T47D (cell line): ENCODE results near the gene IL6ST.
"Not testable (repeated sequence)": the region's sequence is repeated elsewhere in the genome, so short reads cannot be mapped to it uniquely, and the experiment has no call there.

ENCODE experiments used
- DNase-seq, 2 experiments: peaks; one replicate each; pipeline versions ENCODE4 v3.0.0 to v3.0.0-alpha.2; 2011 to 2012; ENCODE audit warnings: low read depth in 1 of 2, low spot score in 1 of 2
- JUND ChIP-seq: IDR thresholded peaks from 2 replicates; pipeline ENCODE4 v1.6.1; 2012; ENCODE audit warnings: low read depth
- in situ Hi-C: cut with HindIII; loops from 2 replicates; pipeline ENCODE4 v1.10.0; 2016; ENCODE audit warnings: low sequenced_read_pairs, low pct_unique_long_range_greater_than_20kb

The IL6ST gene

GRCh38 chr5:55983986-55984385 lies 10.8 kb downstream of the IL6ST start:
- in situ Hi-C loops: no loop called here
- DNase-seq: no peak
- TF ChIP-seq JUND: no peak

- peak in 1 of 2 experiments; percentile 75 for DNase-seq
- in situ Hi-C loops: no loop called here
- TF ChIP-seq JUND: no peak
These were observed 11.8 kb downstream of the IL6ST start for GRCh38 chr5:55982957-55983381.

DNA sequence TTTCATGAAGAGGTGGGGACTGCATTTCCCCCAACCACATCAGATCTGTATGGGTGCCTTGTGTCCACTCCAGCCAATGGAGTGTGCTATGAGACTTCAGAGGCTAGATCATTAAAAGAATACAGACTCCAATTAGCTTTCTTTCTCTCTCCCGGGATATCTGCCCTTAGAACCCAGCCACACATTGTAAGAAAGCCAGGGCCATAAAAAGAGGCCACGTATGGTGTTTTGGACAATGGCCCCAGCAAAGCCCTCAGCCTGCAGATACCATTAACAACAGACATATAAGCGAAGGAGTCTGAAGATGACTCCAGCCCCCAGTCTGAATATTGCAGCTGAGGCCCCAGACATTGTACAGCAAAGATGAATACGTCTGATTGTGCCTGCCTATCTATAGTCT lies 21.5 kb downstream of the IL6ST start:
- TF ChIP-seq JUND: no peak
- DNase-seq: no peak
- in situ Hi-C loops: no loop called here

- DNase-seq: no peak
- in situ Hi-C loops: no loop called here
- no peak for TF ChIP-seq JUND
These were observed 24.8 kb downstream of the IL6ST start for GRCh38 chr5:55969956-55970355.

DNA sequence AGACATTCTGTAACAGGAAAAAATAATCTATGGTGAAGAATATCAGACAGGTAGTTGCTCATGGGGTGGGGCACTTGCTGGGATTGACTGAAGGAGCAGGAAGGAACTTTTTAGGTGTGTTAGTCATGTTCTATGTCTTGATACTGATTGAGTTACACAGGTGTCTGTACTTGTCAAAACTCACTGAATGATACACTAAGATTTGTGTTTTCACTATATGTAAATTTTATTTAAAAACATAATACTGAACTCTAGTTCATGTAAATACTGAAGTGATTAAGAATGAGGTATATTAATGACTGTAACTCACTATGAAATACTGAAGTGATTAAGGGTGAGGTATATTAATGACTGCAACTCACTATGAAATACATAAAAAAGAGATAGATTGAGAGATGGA lies 28.5 kb downstream of the IL6ST start:
- in situ Hi-C loops: no loop called here
- no peak for TF ChIP-seq JUND
- no peak for DNase-seq

DNA sequence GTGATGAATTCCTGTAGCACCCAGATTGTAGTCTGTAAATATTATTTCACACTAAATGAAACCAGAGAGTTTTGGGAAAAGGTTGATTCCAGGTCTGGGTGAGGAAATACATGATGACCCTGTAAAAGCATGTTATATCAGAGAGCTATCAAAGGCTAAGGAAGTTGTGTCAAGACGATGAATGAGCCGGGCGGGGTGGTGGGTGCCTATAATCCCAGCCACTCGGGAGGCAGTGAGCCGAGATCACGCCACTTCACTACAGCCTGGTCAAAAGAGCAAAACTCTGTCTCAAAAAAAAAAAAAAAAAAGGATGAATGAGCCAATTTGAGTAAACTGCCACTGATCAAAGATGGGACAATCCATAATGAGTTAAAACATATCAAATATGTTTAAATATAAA lies 29.2 kb downstream of the IL6ST start:
- in situ Hi-C loops: no loop called here
- TF ChIP-seq JUND: no peak
- no peak for DNase-seq

DNA sequence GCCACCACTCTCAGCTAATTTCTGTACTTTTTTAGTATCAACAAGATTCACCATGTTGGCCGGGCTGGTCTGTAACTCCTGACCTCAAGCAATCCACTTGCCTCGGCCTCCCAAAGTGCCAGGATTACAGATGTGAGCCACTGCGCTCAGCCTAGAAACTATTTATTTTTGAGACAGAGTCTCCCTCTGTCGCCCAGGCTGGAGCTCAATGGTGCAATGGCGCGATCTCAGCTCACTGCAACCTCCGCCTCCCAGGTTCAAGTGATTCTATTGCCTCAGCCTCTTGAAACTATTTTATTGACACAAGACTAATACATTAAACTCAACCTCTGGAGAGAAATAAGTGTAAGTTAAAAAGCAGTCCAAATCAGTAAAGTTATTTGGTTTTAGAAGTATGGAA lies 34.0 kb downstream of the IL6ST start:
- in situ Hi-C loops: no loop called here
- no peak for TF ChIP-seq JUND
- DNase-seq: no peak

GRCh38 chr5:55959208-55959607 lies 35.6 kb downstream of the IL6ST start:
- DNase-seq: no peak
- TF ChIP-seq JUND: no peak
- in situ Hi-C loops: no loop called here

- DNase-seq, in situ Hi-C loops: not testable (repeated sequence)
These were observed 53.6 kb downstream of the IL6ST start for GRCh38 chr5:55941154-55941553.

DNA sequence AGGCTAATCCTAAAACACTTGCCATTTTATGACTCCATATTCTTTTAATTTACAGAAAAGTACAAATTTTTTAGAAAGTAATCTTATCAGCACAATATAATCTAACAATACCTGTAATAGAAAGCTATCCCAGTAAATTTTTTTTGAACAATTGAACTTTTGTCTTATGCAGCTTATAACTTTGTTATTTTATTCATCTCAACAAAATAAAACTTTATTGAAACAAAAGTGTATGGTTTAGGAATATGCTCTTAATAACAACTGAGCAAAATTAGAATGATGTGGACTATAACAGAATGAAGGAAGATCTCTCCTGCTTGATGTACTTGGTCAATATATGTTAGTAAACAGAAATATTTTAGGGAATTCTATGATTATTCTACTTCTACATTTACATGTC lies 57.2 kb downstream of the IL6ST start:
- in situ Hi-C loops, DNase-seq: not testable (repeated sequence)

GRCh38 chr5:55936100-55936693 lies 58.6 kb downstream of the IL6ST start:
- in situ Hi-C loops: no loop called here
- peak; percentile 32 to 87 for DNase-seq

DNA sequence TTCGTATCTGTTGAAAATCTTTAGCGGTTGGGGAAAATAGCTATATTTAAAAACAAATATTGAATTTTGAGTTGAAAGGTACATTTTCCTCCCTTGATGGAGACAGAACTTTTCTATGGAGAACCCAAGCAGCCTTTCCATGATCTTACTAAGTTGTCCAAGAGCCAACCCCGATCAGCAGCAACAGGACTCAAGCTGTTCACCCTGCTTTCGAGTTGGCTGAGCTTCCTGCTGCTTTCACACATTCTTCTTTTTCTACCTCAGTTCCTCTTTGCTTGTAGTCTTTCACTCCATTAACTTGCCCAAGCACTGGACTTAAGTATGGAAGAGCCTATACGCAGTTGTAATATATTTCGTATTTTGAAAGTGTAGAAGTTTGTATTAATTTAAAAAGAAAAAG lies 59.4 kb downstream of the IL6ST start:
- no peak for TF ChIP-seq JUND
- no peak for DNase-seq
- in situ Hi-C loops: no loop called here

More at GRCh38 chr5:55936100-55936693, 58.6 kb downstream of the IL6ST start:
- no peak for TF ChIP-seq JUND

DNA sequence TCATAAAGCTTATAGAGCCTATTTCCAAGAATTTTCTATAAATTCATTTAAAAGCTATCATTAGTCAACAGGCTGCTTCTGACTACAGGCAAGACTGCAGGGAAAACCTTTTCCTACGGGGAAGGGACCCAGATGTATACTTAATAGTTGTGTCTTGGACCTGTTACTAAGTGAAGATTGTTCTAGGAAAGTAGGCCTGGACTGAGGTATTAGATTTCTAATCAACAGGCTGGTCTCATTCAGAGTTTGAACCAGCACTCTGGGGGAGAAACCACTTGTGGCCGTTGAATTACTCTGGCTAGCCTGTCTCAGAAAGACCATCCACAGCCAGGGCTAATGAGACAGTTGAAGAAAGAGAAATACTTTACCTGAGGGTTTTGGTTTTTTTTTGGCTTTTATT lies 60.0 kb downstream of the IL6ST start:
- in situ Hi-C loops: no loop called here
- no peak for TF ChIP-seq JUND
- DNase-seq: no peak

- TF ChIP-seq JUND: peak; percentile 90
- peak; percentile 91 to 99 for DNase-seq
- in situ Hi-C loops: no loop called here
These were observed 60.6 kb downstream of the IL6ST start for GRCh38 chr5:55934115-55934613.
